Skeletal muscle satellite cell (primary cell): ENCODE data around the gene HLA-A.
"Not testable (repeated sequence)": the region's sequence is repeated elsewhere in the genome, so short reads cannot be mapped to it uniquely, and the experiment has no call there.

ENCODE experiments used
- H3K27me3 ChIP-seq: 2 replicates; pipeline ENCODE4 v1.7.0; 2013; ENCODE audit warnings: low read length; ENCODE audit not compliant: control insufficient read depth, insufficient read depth
- H3K36me3 ChIP-seq: 2 replicates; pipeline ENCODE4 v1.7.0; 2013; ENCODE audit warnings: mild to moderate bottlenecking, control low read depth, low read length; ENCODE audit not compliant: insufficient read depth
- H3K4me1 ChIP-seq: 2 replicates; pipeline ENCODE4 v1.7.0; 2013; ENCODE audit warnings: low read length; ENCODE audit not compliant: control insufficient read depth, insufficient read depth
- H3K4me2 ChIP-seq: 2 replicates; pipeline ENCODE4 v1.7.0; 2013; ENCODE audit warnings: mild to moderate bottlenecking, low read length
- H3K4me3 ChIP-seq: 2 replicates; pipeline ENCODE4 v1.7.0; 2013; ENCODE audit warnings: low read length
- H3K9ac ChIP-seq: 2 replicates; pipeline ENCODE4 v1.7.0; 2013; ENCODE audit warnings: mild to moderate bottlenecking, low read depth, low read length, moderate library complexity
- H3K9me3 ChIP-seq: replicated peaks from 2 replicates; pipeline ENCODE4 v1.7.0; 2013; ENCODE audit warnings: mild to moderate bottlenecking, control low read depth, low read length

Gene HLA-A

GRCh38 chr6:29919506-29920445, 22.6 kb upstream of the HLA-A start:
- no peak overlapping the region for H3K4me2 ChIP-seq
- no peak overlapping the region for H3K9ac ChIP-seq
- peaks cover 15% of the 10 kb centered on the region for H3K27me3 ChIP-seq
- no peaks in the 10 kb centered on the region for H3K4me1 ChIP-seq
- no peaks in the 10 kb centered on the region for H3K36me3 ChIP-seq
- no peaks in the 10 kb centered on the region for H3K9me3 ChIP-seq
- no peak overlapping the region for H3K4me3 ChIP-seq

- Histone ChIP-seq H3K36me3 (no peaks in the 10 kb centered on the region), H3K4me3 (no peak overlapping the region)
These were observed 18.0 kb upstream of the HLA-A start for GRCh38 chr6:29924287-29924686.

GRCh38 chr6:29924731-29925130, 17.6 kb upstream of the HLA-A start:
- Histone ChIP-seq H3K4me2 (no peak overlapping the region), H3K9ac (no peak overlapping the region)

More at GRCh38 chr6:29924287-29924686, 18.0 kb upstream of the HLA-A start:
- no peak overlapping the region for H3K9ac ChIP-seq
- no peak overlapping the region for H3K4me2 ChIP-seq
- no peaks in the 10 kb centered on the region for H3K9me3 ChIP-seq
- H3K27me3 ChIP-seq = peaks cover 15% of the 10 kb centered on the region
- H3K4me1 ChIP-seq = no peaks in the 10 kb centered on the region

GRCh38 chr6:29925321-29925720, 17.0 kb upstream of the HLA-A start:
- Histone ChIP-seq H3K4me3 (no peak overlapping the region), H3K36me3 (no peaks in the 10 kb centered on the region), H3K9ac (no peak overlapping the region), H3K9me3 (no peaks in the 10 kb centered on the region), H3K27me3 (peaks cover 5% of the 10 kb centered on the region), H3K4me1 (no peaks in the 10 kb centered on the region), H3K4me2 (no peak overlapping the region)

More at GRCh38 chr6:29924731-29925130, 17.6 kb upstream of the HLA-A start:
- Histone ChIP-seq H3K36me3 (no peaks in the 10 kb centered on the region), H3K4me3 (no peak overlapping the region), H3K4me1 (no peaks in the 10 kb centered on the region), H3K9me3 (no peaks in the 10 kb centered on the region), H3K27me3 (peaks cover 10% of the 10 kb centered on the region)

GRCh38 chr6:29925727-29926412, 16.5 kb upstream of the HLA-A start:
- no peaks in the 10 kb centered on the region for H3K4me1 ChIP-seq
- peak overlapping the region; percentile 83 for H3K9ac ChIP-seq
- peak overlapping the region; percentile 82 for H3K4me2 ChIP-seq
- H3K36me3 ChIP-seq = no peaks in the 10 kb centered on the region
- H3K4me3 ChIP-seq = peak overlapping the region; percentile 76
- H3K27me3 ChIP-seq = no peaks in the 10 kb centered on the region
- no peaks in the 10 kb centered on the region for H3K9me3 ChIP-seq

- Histone ChIP-seq H3K4me1 (no peaks in the 10 kb centered on the region), H3K9ac (peak overlapping the region; percentile 83), H3K36me3 (no peaks in the 10 kb centered on the region), H3K27me3 (no peaks in the 10 kb centered on the region), H3K4me3 (peak overlapping the region; percentile 76), H3K4me2 (peak overlapping the region; percentile 82), H3K9me3 (no peaks in the 10 kb centered on the region)
These were observed 15.7 kb upstream of the HLA-A start for GRCh38 chr6:29926413-29927274.

GRCh38 chr6:29927275-29927569, 15.1 kb upstream of the HLA-A start:
- no peaks in the 10 kb centered on the region for H3K4me1 ChIP-seq
- peak overlapping the region; percentile 18 for H3K9ac ChIP-seq
- H3K4me2 ChIP-seq = peak overlapping the region; percentile 82
- H3K9me3 ChIP-seq = no peaks in the 10 kb centered on the region
- H3K36me3 ChIP-seq = no peaks in the 10 kb centered on the region
- no peaks in the 10 kb centered on the region for H3K27me3 ChIP-seq
- peak overlapping the region; percentile 76 for H3K4me3 ChIP-seq

- H3K9me3 ChIP-seq = no peaks in the 10 kb centered on the region
- H3K36me3 ChIP-seq = no peaks in the 10 kb centered on the region
- no peak overlapping the region for H3K4me2 ChIP-seq
- no peaks in the 10 kb centered on the region for H3K4me1 ChIP-seq
- no peak overlapping the region for H3K9ac ChIP-seq
- no peaks in the 10 kb centered on the region for H3K27me3 ChIP-seq
- H3K4me3 ChIP-seq = no peak overlapping the region
These were observed 14.4 kb upstream of the HLA-A start for GRCh38 chr6:29927841-29928388.

- H3K9ac ChIP-seq, H3K27me3 ChIP-seq: not testable (repeated sequence)
These were observed 12.3 kb upstream of the HLA-A start for GRCh38 chr6:29930047-29930446.

GRCh38 chr6:29933955-29934354, 8.4 kb upstream of the HLA-A start:
- H3K27me3 ChIP-seq = no peaks in the 10 kb centered on the region
- H3K4me2 ChIP-seq = no peak overlapping the region
- no peak overlapping the region for H3K4me3 ChIP-seq
- no peak overlapping the region for H3K9ac ChIP-seq
- H3K9me3 ChIP-seq = no peaks in the 10 kb centered on the region
- H3K4me1 ChIP-seq = no peaks in the 10 kb centered on the region
- H3K36me3 ChIP-seq = no peaks in the 10 kb centered on the region

More at GRCh38 chr6:29930047-29930446, 12.3 kb upstream of the HLA-A start:
- H3K9me3 ChIP-seq, H3K4me2 ChIP-seq, H3K4me1 ChIP-seq, H3K4me3 ChIP-seq, H3K36me3 ChIP-seq: not testable (repeated sequence)
